Stomach smooth muscle (tissue), 2 donors: ENCODE measurements around the gene ALPK1.
A peak's percentile ranks its signal among the peaks of the same experiment; 100 is the strongest.
"Not testable (repeated sequence)": the region's sequence is repeated elsewhere in the genome, so short reads cannot be mapped to it uniquely, and the experiment has no call there.

Experiments used
- H3K27ac ChIP-seq: one replicate; pipeline ENCODE4 v1.7.0; 2013; ENCODE audit warnings: mild to moderate bottlenecking, low read length, inconsistent platforms
- H3K27me3 ChIP-seq, 2 donors: one replicate each; pipeline ENCODE4 v1.7.0; 2013; ENCODE audit warnings: low read length in 2 of 2; ENCODE audit not compliant: insufficient read depth in 2 of 2, control insufficient read depth in 1 of 2
- H3K36me3 ChIP-seq, 2 donors: one replicate each; pipeline ENCODE4 v1.7.0; 2013; ENCODE audit warnings: low read length in 2 of 2; ENCODE audit not compliant: control insufficient read depth in 2 of 2, insufficient read depth in 2 of 2
- H3K4me1 ChIP-seq: one replicate; pipeline ENCODE4 v1.7.0; 2013; ENCODE audit warnings: low read length; ENCODE audit not compliant: control insufficient read depth, insufficient read depth
- H3K4me3 ChIP-seq, 2 donors: one replicate each; pipeline ENCODE4 v1.7.0; 2013; ENCODE audit warnings: low read length in 2 of 2
- H3K9ac ChIP-seq, 2 donors: one replicate each; pipeline ENCODE4 v1.7.0; 2013; ENCODE audit warnings: low read length in 2 of 2, mild to moderate bottlenecking in 1 of 2
- H3K9me3 ChIP-seq, 2 donors: one replicate each; pipeline ENCODE4 v1.7.0; 2013; ENCODE audit warnings: low read length in 2 of 2; ENCODE audit not compliant: control insufficient read depth in 2 of 2
- donor health status: healthy.
- donor health status: Pancreatic carcinoma.

Gene ALPK1

GRCh38 chr4:112284662-112285411, 12.3 kb upstream of the ALPK1 start:
- peak overlapping the region; percentile 71 to 80 for H3K9ac ChIP-seq
- no peaks in the 10 kb centered on the region for H3K36me3 ChIP-seq
- peak overlapping the region; percentile 68 to 85 for H3K4me3 ChIP-seq
- no peaks in the 10 kb centered on the region for H3K27me3 ChIP-seq
- no peaks in the 10 kb centered on the region for H3K9me3 ChIP-seq
- peaks cover 17% of the 10 kb centered on the region for H3K4me1 ChIP-seq
- H3K27ac ChIP-seq = peak overlapping the region; percentile 41

- no peaks in the 10 kb centered on the region for H3K9me3 ChIP-seq
- no peak overlapping the region for H3K27ac ChIP-seq
- H3K27me3 ChIP-seq = no peaks in the 10 kb centered on the region
- no peaks in the 10 kb centered on the region for H3K36me3 ChIP-seq
- no peak overlapping the region for H3K4me3 ChIP-seq
- no peak overlapping the region for H3K9ac ChIP-seq
- H3K4me1 ChIP-seq = peaks cover 17% of the 10 kb centered on the region
These were observed 9.7 kb upstream of the ALPK1 start for GRCh38 chr4:112287258-112287989.

- Histone ChIP-seq H3K4me1 (peaks cover 17% of the 10 kb centered on the region), H3K9ac (no peak overlapping the region), H3K4me3 (no peak overlapping the region), H3K9me3 (no peaks in the 10 kb centered on the region), H3K36me3 (no peaks in the 10 kb centered on the region), H3K27ac (no peak overlapping the region), H3K27me3 (no peaks in the 10 kb centered on the region)
These were observed 8.7 kb upstream of the ALPK1 start for GRCh38 chr4:112288455-112288854.

- Histone ChIP-seq H3K4me3 (no peak overlapping the region), H3K27me3 (no peaks in the 10 kb centered on the region), H3K27ac (no peak overlapping the region), H3K9me3 (no peaks in the 10 kb centered on the region), H3K4me1 (peaks cover 9% of the 10 kb centered on the region), H3K9ac (no peak overlapping the region), H3K36me3 (no peaks in the 10 kb centered on the region)
These were observed 7.5 kb upstream of the ALPK1 start for GRCh38 chr4:112289407-112290253.

- no peaks in the 10 kb centered on the region for H3K36me3 ChIP-seq
- peaks cover 6% of the 10 kb centered on the region for H3K4me1 ChIP-seq
- H3K4me3 ChIP-seq = no peak overlapping the region
- no peak overlapping the region for H3K9ac ChIP-seq
- no peaks in the 10 kb centered on the region for H3K27me3 ChIP-seq
- H3K27ac ChIP-seq = no peak overlapping the region
- H3K9me3 ChIP-seq = no peaks in the 10 kb centered on the region
These were observed 6.8 kb upstream of the ALPK1 start for GRCh38 chr4:112290341-112290740.

GRCh38 chr4:112299721-112300120, 2.6 kb downstream of the ALPK1 start:
- Histone ChIP-seq H3K4me1 (no peaks in the 10 kb centered on the region), H3K36me3 (peaks cover 3 to 4% of the 10 kb centered on the region in 2 donors), H3K27me3 (no peaks in the 10 kb centered on the region), H3K9ac (no peak overlapping the region), H3K4me3 (no peak overlapping the region), H3K9me3 (no peaks in the 10 kb centered on the region), H3K27ac (no peak overlapping the region)

- Histone ChIP-seq H3K9ac (no peak overlapping the region), H3K4me1 (no peaks in the 10 kb centered on the region), H3K36me3 (peaks cover 3 to 4% of the 10 kb centered on the region in 2 donors), H3K27me3 (no peaks in the 10 kb centered on the region), H3K4me3 (no peak overlapping the region), H3K27ac (no peak overlapping the region), H3K9me3 (no peaks in the 10 kb centered on the region)
These were observed 5.4 kb downstream of the ALPK1 start for GRCh38 chr4:112302320-112303274.

- H3K4me3 ChIP-seq, H3K27me3 ChIP-seq, H3K9ac ChIP-seq, H3K27ac ChIP-seq, H3K36me3 ChIP-seq, H3K4me1 ChIP-seq, H3K9me3 ChIP-seq: not testable (repeated sequence)
These were observed 8.3 kb downstream of the ALPK1 start for GRCh38 chr4:112305477-112305876.

- H3K9ac ChIP-seq, H3K27ac ChIP-seq, H3K4me1 ChIP-seq, H3K27me3 ChIP-seq, H3K36me3 ChIP-seq, H3K9me3 ChIP-seq: not testable (repeated sequence)
- peak overlapping the region in 1 of 2 donors; percentile 59 for H3K4me3 ChIP-seq
These were observed 12.2 kb downstream of the ALPK1 start for GRCh38 chr4:112309263-112309791.

GRCh38 chr4:112311516-112311915, 14.3 kb downstream of the ALPK1 start:
- H3K27ac ChIP-seq = no peak overlapping the region
- no peak overlapping the region for H3K4me3 ChIP-seq
- peaks cover 2% of the 10 kb centered on the region for H3K4me1 ChIP-seq
- no peaks in the 10 kb centered on the region for H3K27me3 ChIP-seq
- no peaks in the 10 kb centered on the region for H3K36me3 ChIP-seq
- H3K9me3 ChIP-seq = no peaks in the 10 kb centered on the region
- no peak overlapping the region for H3K9ac ChIP-seq
